Motor neuron (in vitro differentiated cells): ENCODE measurements around the gene FBXO22. TPM values are rescaled to one million over a fixed set of nuclear protein-coding genes. Genes with fewer than 3 reads are reported as not detected.
"Not testable (repeated sequence)": the region's sequence is repeated elsewhere in the genome, so short reads cannot be mapped to it uniquely, and the experiment has no call there.

Source experiments
- ATAC-seq, 8 experiments: fragments of 200-7000 bp; cut with Tn5 transposase; replicated peaks in 6 of 8; 2 replicates each; pipeline ENCODE4 v1.8.0; 2021; ENCODE audit warnings: mild to moderate bottlenecking in 8 of 8, moderate library complexity in 8 of 8
- H3K27ac ChIP-seq, 2 donors: fragments of 250-450 bp; sonication (Bioruptor Pico); 2 replicates each; pipeline ENCODE4 v1.9.0; 2021; ENCODE audit warnings: antibody characterized with exemption in 2 of 2, mild to moderate bottlenecking in 2 of 2, moderate library complexity in 1 of 2
- H3K4me1 ChIP-seq, 2 donors: fragments of 250-450 bp; sonication (Bioruptor Pico); replicated peaks in 1 of 2; 2 replicates each; pipeline ENCODE4 v1.6.1; 2021; ENCODE audit warnings: antibody characterized with exemption in 2 of 2, mild to moderate bottlenecking in 2 of 2, moderate library complexity in 1 of 2
- H3K4me3 ChIP-seq, 5 donors: fragments of 250-450 bp; sonication (Bioruptor Pico); 2 replicates each; pipeline ENCODE4 v1.9.0; 2021; ENCODE audit warnings: antibody characterized with exemption in 5 of 5, mild to moderate bottlenecking in 5 of 5, moderate library complexity in 4 of 5
- WGBS, 10 experiments: fragments of 450-650 bp; shearing (Covaris generic); methylation state at CpG; one replicate each; pipeline ENCODE4 v1.0.0; 2022; 5-methylcytosine and 5-hydroxymethylcytosine counted together
- in situ Hi-C, 9 experiments: fragments of 400-800 bp; cut with MboI; loops; one replicate each; pipeline ENCODE4 v1.15.0; 2021; ENCODE audit warnings: low sequenced_read_pairs in 9 of 9, low pct_unique_long_range_greater_than_20kb in 2 of 9; ENCODE audit not compliant: unreplicated experiment in 9 of 9
- total RNA-seq, 8 experiments: library from RNA; unstranded; fragments of 300-600 nt; gene quantifications; 2 replicates each; pipeline versions ENCODE4 v1.2.3 to v1.2.4, GENCODE V29; 2022

The FBXO22 gene
- total RNA-seq, 8 experiments from 2014 or later, result 28.6 to 54.4 (median 33.8) TPM

- no peak for ATAC-seq
- in situ Hi-C loops, result no loop called here
- H3K4me1 ChIP-seq, result no peaks in the 10 kb centered on the region
- H3K4me3 ChIP-seq, result no peak overlapping the region
- WGBS, 10 experiments, result 70 to 100% (median 90%) methylated on average over 3 to 4 of the region's 4 CpGs; no CpG with 5 or more reads in 1 of the 10 experiments
- no peak overlapping the region for H3K27ac ChIP-seq
These were observed 48.8 kb downstream of the FBXO22 start for GRCh38 chr15:75952525-75952924.

- in situ Hi-C loops, result no loop called here
- 13 to 100% (median 100%) methylated on average over 1 of the region's 1 CpG; no CpG with 5 or more reads in 3 of the 10 experiments for WGBS, 10 experiments
- no peak for ATAC-seq
These were observed 52.0 kb downstream of the FBXO22 start for GRCh38 chr15:75955720-75956119.

GRCh38 chr15:75961331-75961730 lies 57.7 kb downstream of the FBXO22 start:
- no peak for ATAC-seq
- in situ Hi-C loops, result no loop called here
- no peaks in the 10 kb centered on the region for H3K4me1 ChIP-seq
- H3K27ac ChIP-seq, result no peak overlapping the region
- H3K4me3 ChIP-seq, result no peak overlapping the region
- 70 to 100% (median 100%) methylated on average over 1 of the region's 1 CpG; no CpG with 5 or more reads in 1 of the 10 experiments for WGBS, 10 experiments

More at GRCh38 chr15:75955720-75956119, 52.0 kb downstream of the FBXO22 start:
- no peaks in the 10 kb centered on the region for H3K4me1 ChIP-seq
- H3K4me3 ChIP-seq, result no peak overlapping the region
- H3K27ac ChIP-seq, result no peak overlapping the region

- in situ Hi-C loops, result no loop called here
- Histone ChIP-seq H3K27ac (no peak overlapping the region), H3K4me3 (no peak overlapping the region), H3K4me1 (no peaks in the 10 kb centered on the region)
- no peak for ATAC-seq
- WGBS, 10 experiments, result 0 to 100% (median 63%) methylated on average over 1 to 2 of the region's 2 CpGs
These were observed 62.4 kb downstream of the FBXO22 start for GRCh38 chr15:75966073-75966472.

DNA sequence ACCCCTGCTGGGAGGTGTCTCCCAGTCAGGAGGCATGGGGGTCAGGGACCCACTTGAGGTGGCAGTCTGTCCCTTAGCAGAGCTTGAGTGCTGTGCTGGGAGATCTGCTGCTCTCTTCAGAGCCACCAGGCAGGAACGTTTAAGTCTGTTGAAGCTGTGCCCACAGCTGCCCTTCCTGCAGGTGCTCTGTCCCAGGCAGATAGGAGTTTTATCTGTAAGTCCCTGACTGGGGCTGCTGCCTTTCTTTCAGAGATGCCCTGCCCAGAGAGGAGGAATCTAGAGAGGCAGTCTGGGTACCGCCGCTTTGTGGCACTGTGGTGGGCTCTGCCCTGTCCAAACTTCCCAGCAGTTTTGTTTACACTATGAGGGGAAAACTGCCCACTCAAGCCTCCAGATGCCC lies 73.1 kb downstream of the FBXO22 start:
- in situ Hi-C loops, ATAC-seq, H3K4me1 ChIP-seq, H3K4me3 ChIP-seq, H3K27ac ChIP-seq: not testable (repeated sequence)
- 74 to 86% methylated on average over 1 to 3 of the region's 3 CpGs; no CpG with 5 or more reads in 8 of the 10 experiments for WGBS, 10 experiments

DNA sequence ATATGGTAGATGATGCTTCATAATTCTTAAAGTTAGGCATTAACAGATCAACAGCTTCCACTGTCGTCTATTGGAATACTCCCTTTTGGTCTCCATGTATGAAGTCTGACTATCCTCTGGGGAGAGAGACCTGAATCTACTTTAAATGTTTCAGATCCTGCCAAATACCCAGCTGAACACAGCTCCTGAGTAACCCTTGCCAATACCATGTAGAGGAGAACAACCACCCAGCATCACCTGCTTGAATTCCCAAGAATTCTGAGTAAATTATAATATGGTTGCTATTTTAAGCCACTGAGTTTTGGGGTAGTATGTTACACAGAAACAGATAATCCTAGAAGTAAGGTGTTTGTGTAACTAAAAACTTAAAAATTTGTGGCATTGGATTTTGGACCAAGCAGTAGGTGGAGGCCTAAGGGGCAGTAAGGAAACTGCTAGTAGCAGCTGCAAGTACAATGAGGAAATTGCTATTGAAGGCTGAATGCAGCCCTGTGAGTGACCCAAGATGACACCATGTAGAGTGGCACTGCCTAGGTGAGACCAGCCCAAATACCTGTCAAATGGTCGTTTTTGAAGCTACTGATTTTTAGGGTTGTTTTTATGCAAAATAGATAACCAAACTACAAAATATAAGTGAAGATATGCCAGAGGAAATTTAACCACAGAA lies 77.6 kb downstream of the FBXO22 start:
- Histone ChIP-seq H3K27ac (no peak overlapping the region), H3K4me3 (no peak overlapping the region), H3K4me1 (no peaks in the 10 kb centered on the region)
- in situ Hi-C loops, result no loop called here
- 0 to 83% (median 44%) methylated on average over 1 to 2 of the region's 2 CpGs; no CpG with 5 or more reads in 1 of the 10 experiments for WGBS, 10 experiments
- no peak for ATAC-seq

- in situ Hi-C loops, result no loop called here
- WGBS, 10 experiments, result 39 to 100% (median 83%) methylated on average over 1 to 2 of the region's 2 CpGs; no CpG with 5 or more reads in 2 of the 10 experiments
- no peak for ATAC-seq
- no peak overlapping the region for H3K27ac ChIP-seq
- no peaks in the 10 kb centered on the region for H3K4me1 ChIP-seq
- H3K4me3 ChIP-seq, result no peak overlapping the region
These were observed 78.8 kb downstream of the FBXO22 start for GRCh38 chr15:75982468-75982867.

DNA sequence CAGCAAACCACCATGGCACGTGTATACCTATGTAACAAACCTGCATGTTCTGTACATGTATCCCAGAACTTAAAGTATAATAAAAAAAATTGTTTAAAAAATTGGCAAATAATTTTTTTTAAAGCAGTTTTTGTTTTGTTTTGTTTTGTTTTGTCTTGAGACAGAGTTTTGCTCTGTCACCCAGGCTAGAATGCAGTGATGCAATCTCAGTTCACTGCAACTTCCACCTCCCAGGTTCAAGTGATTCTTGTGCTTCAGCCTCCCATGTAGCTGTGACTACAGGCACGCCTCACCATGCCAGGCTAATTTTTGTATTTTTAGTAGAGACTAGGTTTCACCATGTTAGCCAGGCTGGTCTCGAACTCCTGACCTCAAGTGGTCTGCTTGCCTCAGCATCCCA lies 81.0 kb downstream of the FBXO22 start:
- H3K4me3 ChIP-seq, in situ Hi-C loops, ATAC-seq, H3K4me1 ChIP-seq, H3K27ac ChIP-seq: not testable (repeated sequence)
- WGBS, 10 experiments, result 38 to 97% (median 68%) methylated on average over 1 to 3 of the region's 3 CpGs; no CpG with 5 or more reads in 2 of the 10 experiments

- H3K4me3 ChIP-seq, result no peak overlapping the region
- WGBS, 10 experiments, result 67 to 100% (median 85%) methylated on average over 1 of the region's 1 CpG; no CpG with 5 or more reads in 3 of the 10 experiments
- H3K27ac ChIP-seq, result no peak overlapping the region
- H3K4me1 ChIP-seq, result no peaks in the 10 kb centered on the region
- in situ Hi-C loops, result no loop called here
- ATAC-seq, result no peak
These were observed 82.3 kb downstream of the FBXO22 start for GRCh38 chr15:75985971-75986370.

DNA sequence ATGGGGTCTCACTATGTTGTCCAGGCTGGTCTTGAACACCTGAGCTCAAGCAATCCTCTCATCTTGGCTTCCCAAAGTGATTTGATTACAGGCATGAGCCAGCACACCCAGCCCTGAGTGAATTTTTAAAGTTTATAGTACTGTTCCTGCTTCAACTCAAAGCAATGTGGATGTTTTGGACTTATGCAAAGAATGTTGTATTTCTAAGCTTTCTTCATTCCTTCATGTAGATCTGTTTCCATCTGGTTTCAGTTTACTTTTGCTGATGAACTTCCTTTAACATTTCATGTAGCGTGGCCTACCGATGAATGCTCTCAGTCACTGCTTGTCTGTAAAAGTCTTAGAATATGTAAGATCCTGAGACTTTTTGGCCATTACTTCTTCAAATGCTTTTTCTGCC lies 85.4 kb downstream of the FBXO22 start:
- in situ Hi-C loops, result no loop called here
- WGBS, 10 experiments, result 17 to 100% (median 88%) methylated on average over 2 of the region's 2 CpGs
- Histone ChIP-seq H3K27ac (no peak overlapping the region), H3K4me1 (no peaks in the 10 kb centered on the region), H3K4me3 (no peak overlapping the region)
- peak in 3 of 8 experiments; percentile 57 to 94 (median 91) for ATAC-seq

DNA sequence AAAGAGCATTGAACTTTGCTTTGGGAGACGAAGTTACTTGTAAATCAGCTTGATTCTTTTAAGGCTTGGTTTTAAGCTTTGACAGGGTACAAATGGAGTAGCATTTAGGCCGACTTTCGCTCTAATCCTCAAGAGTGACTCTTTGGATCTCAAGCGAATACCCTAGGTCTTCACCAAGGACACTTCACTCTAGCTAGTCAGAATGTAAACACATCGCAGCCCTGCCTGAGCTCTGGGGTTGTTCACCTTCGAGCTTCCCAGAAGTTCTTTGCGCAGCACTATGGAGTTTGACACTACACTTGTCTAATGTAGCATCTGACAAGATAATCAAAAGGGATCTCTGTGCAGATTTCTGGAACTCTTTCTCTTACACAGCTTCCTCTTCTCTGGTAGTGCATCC lies 86.2 kb downstream of the FBXO22 start:
- no peak overlapping the region for H3K27ac ChIP-seq
- ATAC-seq, result no peak
- no peaks in the 10 kb centered on the region for H3K4me1 ChIP-seq
- in situ Hi-C loops, result no loop called here
- H3K4me3 ChIP-seq, result no peak overlapping the region
- 42 to 100% (median 80%) methylated on average over 1 to 6 of the region's 7 CpGs for WGBS, 10 experiments
